Measurements from ENCODE around the gene MAGI3. TPM values are rescaled to one million over a fixed set of nuclear protein-coding genes. Genes with fewer than 3 reads are reported as not detected.

The MAGI3 gene
- total and polyA plus RNA-seq, 8 donors: 3.5 to 225 (median 49.7) TPM

DNA sequence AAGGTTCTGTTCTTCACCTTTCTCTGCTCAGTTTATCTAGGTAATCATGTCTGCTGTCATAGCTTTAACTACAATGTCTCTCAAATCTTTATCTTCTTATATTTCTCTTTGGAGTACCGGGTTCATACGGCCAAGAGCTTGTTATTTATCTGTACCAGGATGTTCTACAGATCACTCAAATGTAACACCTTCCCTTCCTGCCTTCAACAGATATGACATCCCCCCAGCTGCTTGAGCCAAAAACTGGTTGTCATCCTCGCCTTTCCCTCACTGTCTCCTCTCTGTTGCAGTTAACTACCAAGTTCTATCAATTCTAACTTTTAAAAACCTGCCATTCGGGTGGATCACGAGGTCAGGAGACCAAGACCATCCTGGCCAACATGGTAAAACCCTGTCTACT is 220.1 kb downstream of the MAGI3 start:
- TF ChIP-seq EP300 (IDR thresholded peaks at IDR 0.05) (no peak), POLR2A (IDR thresholded peaks at IDR 0.05) (no peak)
- Histone ChIP-seq H3K4me1 (peaks cover 0 to 8% (median 0%) of the 10 kb centered on the region in 4 donors), H3K9me3 (no peaks in the 10 kb centered on the region), H3K27me3 (no peaks in the 10 kb centered on the region), H3K36me3 (peaks cover 0 to 22% (median 12%) of the 10 kb centered on the region in 4 donors), H3K27ac (no peak overlapping the region), H3K4me3 (no peak overlapping the region)
- intact Hi-C loops (cut with DNase I; ENCODE audit: low total_unique reads): no loop called here
- 92 to 97% (median 93%) methylated on average over 5 of the region's 5 CpGs for WGBS, 5 donors
- DNase-seq: no peak

DNA sequence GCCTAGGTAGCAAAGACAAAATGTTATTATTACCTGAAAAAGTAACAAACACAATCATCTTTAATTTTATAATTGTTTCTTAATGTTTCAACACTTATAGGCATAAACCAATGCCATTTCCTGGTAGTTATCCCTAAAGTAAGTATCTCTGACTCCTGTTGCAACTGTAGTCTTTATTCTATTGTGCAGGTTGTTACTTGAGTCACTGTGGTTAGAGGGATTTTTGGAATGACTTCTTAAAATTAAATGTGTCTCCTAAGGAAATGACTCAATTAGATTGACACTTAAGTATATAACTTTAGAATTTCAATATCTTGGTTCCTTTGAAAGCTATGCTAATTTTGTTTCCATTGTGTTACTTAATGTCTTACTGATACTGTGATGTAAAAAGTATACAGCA is 225.1 kb downstream of the MAGI3 start:
- TF ChIP-seq, protein P1, sequence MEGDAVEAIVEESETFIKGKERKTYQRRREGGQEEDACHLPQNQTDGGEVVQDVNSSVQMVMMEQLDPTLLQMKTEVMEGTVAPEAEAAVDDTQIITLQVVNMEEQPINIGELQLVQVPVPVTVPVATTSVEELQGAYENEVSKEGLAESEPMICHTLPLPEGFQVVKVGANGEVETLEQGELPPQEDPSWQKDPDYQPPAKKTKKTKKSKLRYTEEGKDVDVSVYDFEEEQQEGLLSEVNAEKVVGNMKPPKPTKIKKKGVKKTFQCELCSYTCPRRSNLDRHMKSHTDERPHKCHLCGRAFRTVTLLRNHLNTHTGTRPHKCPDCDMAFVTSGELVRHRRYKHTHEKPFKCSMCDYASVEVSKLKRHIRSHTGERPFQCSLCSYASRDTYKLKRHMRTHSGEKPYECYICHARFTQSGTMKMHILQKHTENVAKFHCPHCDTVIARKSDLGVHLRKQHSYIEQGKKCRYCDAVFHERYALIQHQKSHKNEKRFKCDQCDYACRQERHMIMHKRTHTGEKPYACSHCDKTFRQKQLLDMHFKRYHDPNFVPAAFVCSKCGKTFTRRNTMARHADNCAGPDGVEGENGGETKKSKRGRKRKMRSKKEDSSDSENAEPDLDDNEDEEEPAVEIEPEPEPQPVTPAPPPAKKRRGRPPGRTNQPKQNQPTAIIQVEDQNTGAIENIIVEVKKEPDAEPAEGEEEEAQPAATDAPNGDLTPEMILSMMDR (IDR thresholded peaks at IDR 0.05): no peak
- TF ChIP-seq POLR2AphosphoS5 (IDR thresholded peaks at IDR 0.05) (no peak), EP300 (IDR thresholded peaks at IDR 0.05) (no peak), POLR2A (IDR thresholded peaks at IDR 0.05) (no peak)
- H3K9me3 ChIP-seq: no peaks in the 10 kb centered on the region
- H3K27ac ChIP-seq: no peak overlapping the region
- H3K4me3 ChIP-seq: no peak overlapping the region
- peaks cover 0 to 15% (median 3%) of the 10 kb centered on the region in 4 donors for H3K4me1 ChIP-seq
- DNase-seq: no peak
- intact Hi-C loops (cut with DNase I; ENCODE audit: low total_unique reads): no loop called here
- H3K36me3 ChIP-seq: peaks cover 2 to 26% (median 13%) of the 10 kb centered on the region in 4 donors
- H3K27me3 ChIP-seq: no peaks in the 10 kb centered on the region

DNA sequence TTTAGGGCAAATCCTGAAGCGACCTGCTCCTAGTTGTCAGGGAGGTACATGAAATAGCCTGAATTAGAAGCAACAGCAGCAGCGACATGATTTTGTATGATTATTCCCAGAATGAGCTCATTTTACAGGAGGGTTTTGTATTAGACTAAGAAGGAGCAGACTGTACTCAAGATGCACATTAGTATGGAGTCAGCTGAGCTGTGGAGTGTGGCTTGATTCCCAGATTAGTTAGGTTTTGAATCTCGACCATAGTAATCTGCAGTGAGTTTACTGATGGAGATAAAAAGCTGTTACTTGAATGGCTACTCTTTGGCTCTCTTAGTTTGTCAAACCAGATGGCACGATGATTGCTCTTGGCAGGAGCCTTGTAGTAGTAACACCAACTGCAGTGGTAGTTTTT is 225.8 kb downstream of the MAGI3 start:
- intact Hi-C loops (cut with DNase I; ENCODE audit: low total_unique reads): no loop called here
- H3K9me3 ChIP-seq: no peaks in the 10 kb centered on the region
- TF ChIP-seq EP300 (IDR thresholded peaks at IDR 0.05) (no peak), POLR2AphosphoS5 (IDR thresholded peaks at IDR 0.05) (no peak), POLR2A (IDR thresholded peaks at IDR 0.05) (no peak)
- TF ChIP-seq, protein P1 (IDR thresholded peaks at IDR 0.05): no peak
- H3K36me3 ChIP-seq: peaks cover 5 to 26% (median 16%) of the 10 kb centered on the region in 4 donors
- H3K27ac ChIP-seq: no peak overlapping the region
- peaks cover 0 to 15% (median 3%) of the 10 kb centered on the region in 4 donors for H3K4me1 ChIP-seq
- no peaks in the 10 kb centered on the region for H3K27me3 ChIP-seq
- no peak overlapping the region for H3K4me3 ChIP-seq
- DNase-seq: peak in 1 of 2 donors; percentile 26
- WGBS, 5 donors: 54 to 72% (median 59%) methylated on average over 4 of the region's 4 CpGs

DNA sequence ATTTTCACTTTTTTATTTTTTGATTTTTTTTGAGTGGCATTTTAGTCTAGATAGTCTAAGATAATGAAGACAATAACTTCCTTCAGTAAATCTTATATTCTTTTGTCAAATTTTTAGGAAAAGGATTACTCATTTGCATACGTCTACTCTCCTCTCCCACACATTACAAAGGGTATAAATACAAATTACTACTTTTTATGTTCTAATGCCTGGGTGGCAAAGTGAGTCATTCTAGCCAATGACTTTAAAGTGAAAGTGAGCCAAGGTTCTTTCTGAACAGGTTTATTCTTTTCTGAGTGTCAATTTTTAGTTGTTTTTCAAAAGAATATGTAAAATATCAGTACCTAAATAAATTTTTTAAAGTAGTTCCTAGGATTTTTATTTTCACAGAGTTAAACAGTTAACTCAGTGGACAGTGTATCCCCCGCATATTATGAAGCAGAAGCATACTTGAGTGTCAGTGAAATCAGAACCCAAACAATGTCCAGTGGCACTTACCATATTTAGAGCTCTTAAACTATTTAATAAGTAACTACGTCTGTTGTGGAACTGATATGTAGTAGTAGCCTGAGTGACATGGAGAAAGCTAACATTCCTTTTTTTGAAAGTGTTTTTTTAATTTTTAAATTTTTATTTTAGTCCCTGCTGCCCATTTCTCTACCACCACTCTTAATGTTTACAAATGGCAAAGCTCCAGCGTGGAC is 227.3 kb downstream of the MAGI3 start:
- TF ChIP-seq POLR2A (IDR thresholded peaks at IDR 0.05): no peak
- TF ChIP-seq, protein P1 (IDR thresholded peaks at IDR 0.05): no peak
- TF ChIP-seq EP300 (IDR thresholded peaks at IDR 0.05): no peak
- no peak for TF ChIP-seq POLR2AphosphoS5 (IDR thresholded peaks at IDR 0.05)
- H3K27me3 ChIP-seq: no peaks in the 10 kb centered on the region
- 66 to 94% (median 85%) methylated on average over 4 of the region's 4 CpGs for WGBS, 5 donors
- H3K4me1 ChIP-seq: peaks cover 0 to 15% (median 3%) of the 10 kb centered on the region in 4 donors
- H3K27ac ChIP-seq: no peak overlapping the region
- no peak overlapping the region for H3K4me3 ChIP-seq
- no peaks in the 10 kb centered on the region for H3K9me3 ChIP-seq
- intact Hi-C loops (cut with DNase I; ENCODE audit: low total_unique reads): no loop called here
- H3K36me3 ChIP-seq: peaks cover 5 to 37% (median 23%) of the 10 kb centered on the region in 4 donors
- no peak for DNase-seq

DNA sequence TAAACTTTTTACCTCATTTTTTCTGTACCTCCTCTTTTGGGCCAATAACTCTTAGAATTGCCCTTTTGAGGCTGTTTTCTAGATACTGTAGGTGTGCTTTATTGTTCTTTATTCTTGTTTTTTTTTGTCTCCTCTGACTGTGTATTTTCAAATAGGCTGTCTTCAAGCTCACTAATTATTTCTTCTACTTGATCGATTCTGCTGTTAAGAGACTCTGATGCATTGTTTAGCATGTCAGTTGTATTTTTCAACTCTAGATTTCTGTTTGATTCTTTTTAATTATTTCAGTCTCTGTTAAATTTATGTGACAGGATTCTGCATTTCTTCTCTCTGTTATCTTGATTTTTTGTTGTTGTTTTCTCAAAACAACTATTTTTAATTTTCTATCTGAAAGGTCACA is 238.7 kb downstream of the MAGI3 start:
- Histone ChIP-seq H3K4me3 (no peak overlapping the region), H3K4me1 (no peaks in the 10 kb centered on the region), H3K9me3 (peaks cover 0 to 16% (median 9%) of the 10 kb centered on the region in 4 donors), H3K36me3 (peaks cover 3 to 34% (median 18%) of the 10 kb centered on the region in 4 donors), H3K27ac (no peak overlapping the region), H3K27me3 (no peaks in the 10 kb centered on the region)
- TF ChIP-seq EP300 (IDR thresholded peaks at IDR 0.05): no peak
- DNase-seq: no peak
- intact Hi-C loops (cut with DNase I; ENCODE audit: low total_unique reads): no loop called here
- 94 to 100% (median 94%) methylated on average over 1 of the region's 1 CpG for WGBS, 5 donors

Data from stomach (tissue), 9 donors.